GM19455 (cell line): Measurements from ENCODE around the gene LAMA3.

Experiments used
- ATAC-seq: cut with Tn5 transposase; IDR thresholded peaks from one replicate; pipeline ENCODE4 v1.9.1; 2021; ENCODE audit not compliant: unreplicated experiment

The LAMA3 gene

GRCh38 chr18:23893653-23894052, 204.4 kb downstream of the LAMA3 start:
- no peak for ATAC-seq

GRCh38 chr18:23894661-23895175, 205.5 kb downstream of the LAMA3 start:
- no peak for ATAC-seq

- no peak for ATAC-seq
These were observed 208.0 kb downstream of the LAMA3 start for GRCh38 chr18:23897291-23897690.

GRCh38 chr18:23897733-23898132, 208.5 kb downstream of the LAMA3 start:
- no peak for ATAC-seq

- no peak for ATAC-seq
These were observed 211.7 kb downstream of the LAMA3 start for GRCh38 chr18:23900994-23901393.

- no peak for ATAC-seq
These were observed 213.1 kb downstream of the LAMA3 start for GRCh38 chr18:23902396-23902795.

- no peak for ATAC-seq
These were observed 214.7 kb downstream of the LAMA3 start for GRCh38 chr18:23903971-23904370.

- ATAC-seq: no peak
These were observed 217.4 kb downstream of the LAMA3 start for GRCh38 chr18:23906658-23907057.

GRCh38 chr18:23908827-23909226, 219.6 kb downstream of the LAMA3 start:
- ATAC-seq: no peak

GRCh38 chr18:23910032-23910431, 220.8 kb downstream of the LAMA3 start:
- no peak for ATAC-seq

GRCh38 chr18:23912356-23912755, 223.1 kb downstream of the LAMA3 start:
- no peak for ATAC-seq

- ATAC-seq: no peak
These were observed 227.1 kb downstream of the LAMA3 start for GRCh38 chr18:23916338-23916737.

- no peak for ATAC-seq
These were observed 229.3 kb downstream of the LAMA3 start for GRCh38 chr18:23918395-23919032.

- ATAC-seq: no peak
These were observed 230.8 kb downstream of the LAMA3 start for GRCh38 chr18:23920054-23920453.

- no peak for ATAC-seq
These were observed 232.5 kb downstream of the LAMA3 start for GRCh38 chr18:23921716-23922285.

- ATAC-seq: no peak
These were observed 233.7 kb downstream of the LAMA3 start for GRCh38 chr18:23922939-23923338.

GRCh38 chr18:23924813-23925212, 235.6 kb downstream of the LAMA3 start:
- no peak for ATAC-seq

GRCh38 chr18:23926571-23926970, 237.3 kb downstream of the LAMA3 start:
- ATAC-seq: no peak

- no peak for ATAC-seq
These were observed 238.8 kb downstream of the LAMA3 start for GRCh38 chr18:23927821-23928746.

- ATAC-seq: no peak
These were observed 240.2 kb downstream of the LAMA3 start for GRCh38 chr18:23929362-23929930.

- ATAC-seq: no peak
These were observed 240.7 kb downstream of the LAMA3 start for GRCh38 chr18:23930002-23930401.
